H1 (cell line): ENCODE measurements around the gene KCNH5. TPM values are rescaled to one million over a fixed set of nuclear protein-coding genes. Genes with fewer than 3 reads are reported as not detected.

Source experiments
- CTCF ChIA-PET: fragments of 300-600 bp; sonication (Branson Sonifier 250); formaldehyde crosslinking; loops from one replicate; lab custom pipeline; 2021; ENCODE audit not compliant: partially characterized antibody; lab: Charles Lee
- POLR2A ChIA-PET: fragments of 300-600 bp; sonication (Branson Sonifier 250); formaldehyde crosslinking; loops from one replicate; lab custom pipeline; 2021; ENCODE audit warnings: inconsistent platforms; ENCODE audit not compliant: partially characterized antibody; lab: Charles Lee
- DNase-seq, 2 experiments: peaks; one replicate each; pipeline versions ENCODE4 v3.0.0 to v3.0.0-alpha.2; 2010 to 2022; ENCODE audit warnings: low spot score in 2 of 2, low read depth in 1 of 2, mixed read lengths in 1 of 2
- FAIRE-seq: peaks from 2 replicates; lab custom pipeline; 2011; peaks lifted over from hg19 to GRCh38; lab: Jason Lieb, UNC
- H2AFZ ChIP-seq: 2 replicates; pipeline ENCODE4 v1.8.1; 2012; ENCODE audit warnings: low read length, inconsistent platforms
- H2AK5ac ChIP-seq: 2 replicates; pipeline ENCODE4 v1.6.1; 2013; ENCODE audit warnings: low read depth, low read length
- H2BK120ac ChIP-seq: replicated peaks from 2 replicates; pipeline ENCODE3; 2013; ENCODE audit warnings: low read depth, low read length, inconsistent platforms
- H2BK12ac ChIP-seq: 2 replicates; pipeline ENCODE4 v1.6.1; 2013; ENCODE audit warnings: low read depth, low read length
- H2BK15ac ChIP-seq: 2 replicates; pipeline ENCODE4 v1.6.1; 2013; ENCODE audit warnings: low read length
- H2BK20ac ChIP-seq: 2 replicates; pipeline ENCODE4 v1.6.1; 2013; ENCODE audit warnings: low read length
- H2BK5ac ChIP-seq: 2 replicates; pipeline ENCODE4 v1.6.1; 2013; ENCODE audit warnings: low read depth, low read length
- H3K14ac ChIP-seq: 2 replicates; pipeline ENCODE4 v1.6.1; 2013; ENCODE audit warnings: inconsistent platforms; ENCODE audit not compliant: insufficient read length
- H3K18ac ChIP-seq: 2 replicates; pipeline ENCODE4 v1.6.1; 2013; ENCODE audit warnings: low read length; ENCODE audit errors: extremely low read depth
- H3K23ac ChIP-seq: 2 replicates; pipeline ENCODE4 v1.6.1; 2013; ENCODE audit warnings: inconsistent platforms; ENCODE audit not compliant: insufficient read length
- H3K23me2 ChIP-seq: 2 replicates; pipeline ENCODE4 v1.6.1; 2013; ENCODE audit warnings: low read depth, low read length
- H3K27ac ChIP-seq: 2 replicates; pipeline ENCODE4 v1.6.1; 2011; ENCODE audit warnings: low read depth, low read length, inconsistent platforms
- H3K27me3 ChIP-seq, 4 experiments: replicated peaks in 1 of 4; 1 replicate in 1 of 4; 2 replicates in 3 of 4; pipeline versions ENCODE4 v1.6.1 to v1.8.1; 2011 to 2013; ENCODE audit warnings: low read length in 3 of 4, mild to moderate bottlenecking in 3 of 4, inconsistent platforms in 2 of 4, mixed read lengths in 2 of 4, moderate library complexity in 1 of 4; ENCODE audit not compliant: control insufficient read depth in 3 of 4, insufficient read depth in 3 of 4; ENCODE audit errors: extremely low read depth in 1 of 4
- H3K36me3 ChIP-seq, 4 experiments: 2 replicates each; pipeline versions ENCODE4 v1.6.1 to v1.8.1; 2011 to 2013; ENCODE audit warnings: mild to moderate bottlenecking in 4 of 4, low read length in 3 of 4, moderate library complexity in 2 of 4, control low read depth in 1 of 4, inconsistent platforms in 1 of 4; ENCODE audit not compliant: insufficient read depth in 4 of 4, control insufficient read depth in 2 of 4
- H3K4ac ChIP-seq: replicated peaks from 2 replicates; pipeline ENCODE3; 2013; ENCODE audit warnings: low read length, low read depth, mixed read lengths, inconsistent platforms; ENCODE audit not compliant: insufficient read length
- H3K4me1 ChIP-seq, 4 experiments: replicated peaks in 1 of 4; 1 replicate in 1 of 4; 2 replicates in 3 of 4; pipeline versions ENCODE4 v1.6.1 to v1.8.1; 2011 to 2013; ENCODE audit warnings: low read length in 3 of 4, inconsistent platforms in 2 of 4, mixed read lengths in 1 of 4; ENCODE audit not compliant: insufficient read depth in 4 of 4, control insufficient read depth in 3 of 4
- H3K4me2 ChIP-seq, 2 experiments: 2 replicates each; pipeline versions ENCODE4 v1.6.1 to v1.8.1; 2011 to 2013; ENCODE audit warnings: low read depth in 2 of 2, low read length in 2 of 2, control low read depth in 1 of 2, inconsistent platforms in 1 of 2, mild to moderate bottlenecking in 1 of 2; ENCODE audit not compliant: insufficient read depth in 1 of 2
- H3K4me3 ChIP-seq, 4 experiments: fragments of 200-600, 300-600 bp in 1 of 4; sonication (generic), shearing (Covaris generic), sonication (Bioruptor Twin) in 1 of 4; 2 replicates each; pipeline versions ENCODE4 v1.5.1 to v1.8.1; 2011 to 2016; ENCODE audit warnings: low read length in 4 of 4, low read depth in 3 of 4, control low read depth in 2 of 4, inconsistent platforms in 2 of 4, mild to moderate bottlenecking in 2 of 4, mixed read lengths in 1 of 4, moderate library complexity in 1 of 4; ENCODE audit not compliant: insufficient read depth in 2 of 4; ENCODE audit errors: extremely low read depth in 1 of 4
- H3K56ac ChIP-seq: replicated peaks from 2 replicates; pipeline ENCODE3; 2013; ENCODE audit warnings: low read depth, mild to moderate bottlenecking, mixed read lengths, low read length, inconsistent platforms; ENCODE audit not compliant: insufficient read length
- H3K79me1 ChIP-seq: 2 replicates; pipeline ENCODE4 v1.6.1; 2013; ENCODE audit warnings: low read depth, low read length, control low read depth
- H3K79me2 ChIP-seq, 2 experiments: 2 replicates each; pipeline versions ENCODE4 v1.6.1 to v1.8.1; 2012 to 2013; ENCODE audit warnings: low read length in 2 of 2, mild to moderate bottlenecking in 2 of 2, inconsistent platforms in 1 of 2; ENCODE audit not compliant: insufficient read depth in 2 of 2, control insufficient read depth in 1 of 2
- H3K9ac ChIP-seq, 4 experiments: replicated peaks in 1 of 4; 1 replicate in 1 of 4; 2 replicates in 3 of 4; pipeline versions ENCODE4 v1.6.1 to v1.8.1; 2011 to 2013; ENCODE audit warnings: low read depth in 3 of 4, low read length in 3 of 4, control low read depth in 2 of 4, mild to moderate bottlenecking in 2 of 4, moderate library complexity in 2 of 4, inconsistent platforms in 1 of 4; ENCODE audit errors: extremely low read depth in 1 of 4
- H3K9me3 ChIP-seq, 2 experiments: 2 replicates each; pipeline versions ENCODE4 v1.6.1 to v1.8.1; 2012 to 2013; ENCODE audit warnings: mild to moderate bottlenecking in 2 of 2, moderate library complexity in 2 of 2, control low read depth in 1 of 2, inconsistent platforms in 1 of 2, low read depth in 1 of 2, low read length in 1 of 2, mixed read lengths in 1 of 2; ENCODE audit not compliant: insufficient read depth in 2 of 2
- H4K20me1 ChIP-seq, 2 experiments: replicated peaks in 1 of 2; 2 replicates each; pipeline versions ENCODE3 to v1.8.1; 2011 to 2013; ENCODE audit warnings: inconsistent platforms in 2 of 2, low read length in 2 of 2, mild to moderate bottlenecking in 1 of 2; ENCODE audit not compliant: insufficient read depth in 2 of 2, control insufficient read depth in 1 of 2
- H4K5ac ChIP-seq: 2 replicates; pipeline ENCODE4 v1.6.1; 2013; ENCODE audit warnings: low read length, low read depth, mixed read lengths, inconsistent platforms; ENCODE audit not compliant: insufficient read length
- H4K8ac ChIP-seq: 2 replicates; pipeline ENCODE4 v1.8.0; 2013; ENCODE audit warnings: mild to moderate bottlenecking, moderate library complexity, low read length, inconsistent platforms; ENCODE audit not compliant: insufficient read depth; ENCODE audit errors: extremely low read depth
- H4K91ac ChIP-seq: replicated peaks from 2 replicates; pipeline ENCODE3; 2013; ENCODE audit warnings: low read length, mixed read lengths, inconsistent platforms; ENCODE audit not compliant: insufficient read length
- ATF2 ChIP-seq: IDR thresholded peaks from 2 replicates; pipeline ENCODE4 v1.6.1; 2012; ENCODE audit warnings: low read length, inconsistent platforms
- ATF3 ChIP-seq: IDR thresholded peaks from 2 replicates; pipeline ENCODE4 v1.6.1; 2011; ENCODE audit warnings: low read depth, mild to moderate bottlenecking, low read length; ENCODE audit not compliant: insufficient read depth
- BACH1 ChIP-seq: IDR thresholded peaks from 2 replicates; pipeline ENCODE4 v1.6.1; 2012; ENCODE audit warnings: low read length, improper control_type of control experiment
- GABPA ChIP-seq: IDR thresholded peaks from 2 replicates; pipeline ENCODE4 v1.6.1; 2011; ENCODE audit warnings: mild to moderate bottlenecking, low read length, moderate library complexity, borderline replicate concordance; ENCODE audit not compliant: insufficient read depth
- JUN ChIP-seq: IDR thresholded peaks from 2 replicates; pipeline ENCODE4 v1.6.1; 2011; ENCODE audit warnings: low read depth, mild to moderate bottlenecking, improper control_type of control experiment, low read length
- JUND ChIP-seq: IDR thresholded peaks from 2 replicates; pipeline ENCODE4 v1.6.1; 2011; ENCODE audit warnings: mild to moderate bottlenecking, improper control_type of control experiment, low read length
- KDM1A ChIP-seq: fragments of 200-600, 300-600 bp; sonication (generic); IDR thresholded peaks from 2 replicates; pipeline ENCODE4 v1.7.1; 2016; ENCODE audit warnings: mild to moderate bottlenecking, low read length, borderline replicate concordance
- POU5F1 ChIP-seq: IDR thresholded peaks from 2 replicates; pipeline ENCODE4 v1.6.1; 2011; ENCODE audit warnings: low read depth, mild to moderate bottlenecking, low read length, moderate library complexity
- RAD21 ChIP-seq, 2 experiments: IDR thresholded peaks in 1 of 2; conservative IDR thresholded peaks in 1 of 2; 2 replicates each; pipeline ENCODE4 v1.6.1; 2011; ENCODE audit warnings: low read depth in 2 of 2, low read length in 2 of 2, improper control_type of control experiment in 1 of 2, inconsistent platforms in 1 of 2, mild to moderate bottlenecking in 1 of 2, moderate library complexity in 1 of 2
- RFX5 ChIP-seq: IDR thresholded peaks from 2 replicates; pipeline ENCODE4 v1.6.1; 2011; ENCODE audit warnings: low read depth, low read length, improper control_type of control experiment, borderline replicate concordance
- SAP30 ChIP-seq: fragments of 300-600 bp; sonication (generic); IDR thresholded peaks from 2 replicates; pipeline ENCODE4 v1.7.1; 2012; ENCODE audit warnings: low read length, moderate library complexity, mild to moderate bottlenecking, inconsistent platforms; ENCODE audit not compliant: insufficient read depth, insufficient replicate concordance
- SIRT6 ChIP-seq: IDR thresholded peaks from one replicate; pipeline ENCODE4 v1.7.1; 2012; ENCODE audit warnings: low read length, inconsistent platforms
- SP4 ChIP-seq: IDR thresholded peaks from 2 replicates; pipeline ENCODE4 v1.6.1; 2012; ENCODE audit warnings: low read length, inconsistent platforms
- polyA plus RNA-seq, 7 experiments: library from polyadenylated mRNA; depleted of rRNA in 3 of 7; stranded (reverse) in 5 of 7; unstranded in 2 of 7; fragments of >200 nt in 5 of 7; fragments of 200-250 nt in 2 of 7; gene quantifications; 1 replicate in 5 of 7; 2 replicates in 1 of 7; 4 replicates in 1 of 7; pipeline versions ENCODE4 v1.2.1 to v1.2.3, GENCODE V29; 2011 to 2013; ENCODE audit warnings: missing spikeins in 2 of 7, mixed read lengths in 2 of 7
- total RNA-seq: library from RNA; stranded (reverse); fragmentation: NEBNext Ultra II Directional; extraction: Animal tissue kit (Norgen Biotek cat#: 25700); gene quantifications from 2 replicates; pipeline ENCODE4 v1.2.1, GENCODE V29; 2021

Gene KCNH5
- total and polyA plus RNA-seq, 2 of the 8 experiments (the other 6 are each of a cell fraction or from before 2014, with no cell fraction given): 0.24 to 0.50 TPM

- Histone ChIP-seq H3K79me1 (no peaks in the 10 kb centered on the region), H3K56ac (no peak overlapping the region), H3K79me2 (no peaks in the 10 kb centered on the region), H3K4me2 (no peak overlapping the region), H4K8ac (no peak overlapping the region), H3K9ac (no peak overlapping the region; a peak in 1 of 7 replicates), H3K4me1 (peaks cover 0 to 7% (median 5%) of the 10 kb centered on the region in 4 experiments; a peak in 3 of 7 replicates), H2BK20ac (no peak overlapping the region), H3K23me2 (0 out of 2 replicates have a peak, but pooled peaks cover 2% of the 10 kb centered on the region), H2BK120ac (no peak overlapping the region), H2BK15ac (no peak overlapping the region), H3K18ac (no peak overlapping the region), H2BK12ac (no peak overlapping the region), H4K5ac (no peak overlapping the region), H2BK5ac (no peak overlapping the region), H4K20me1 (peaks cover 0 to 1% of the 10 kb centered on the region in 2 experiments), H3K36me3 (no peaks in the 10 kb centered on the region), H3K4me3 (no peak overlapping the region), H3K27ac (no peak overlapping the region), H3K9me3 (no peaks in the 10 kb centered on the region; a peak in 1 of 4 replicates), H3K27me3 (no peaks in the 10 kb centered on the region), H3K4ac (no peak overlapping the region), H2AFZ (no peak overlapping the region), H2AK5ac (no peak overlapping the region), H4K91ac (no peak overlapping the region), H3K14ac (no peak overlapping the region), H3K23ac (no peak overlapping the region)
- FAIRE-seq (no peak), DNase-seq (no peak)
- POLR2A ChIA-PET: no interaction called here
- CTCF ChIA-PET: interaction anchor here (1.2 kb wide), 1 partner anchor 12 kb away, joined by 3 read pairs; no protein-coding TSS in a partner anchor
- TF ChIP-seq SIRT6: no peak
- no peak for TF ChIP-seq JUND
- TF ChIP-seq POU5F1: no peak
- TF ChIP-seq GABPA: no peak
- no peak for TF ChIP-seq JUN
- no peak for TF ChIP-seq KDM1A
- no peak for TF ChIP-seq ATF2
- no peak for TF ChIP-seq SAP30
- no peak for TF ChIP-seq ATF3
- TF ChIP-seq RFX5: no peak
- TF ChIP-seq RAD21 (IDR thresholded peaks at IDR 0.05 in 1 of 2, conservative IDR thresholded peaks at IDR 0.05 in 1 of 2; ENCODE audit: low read depth in 2 of 2, low read length in 2 of 2): no peak
- TF ChIP-seq BACH1: no peak
- no peak for TF ChIP-seq SP4
Observed at GRCh38 chr14:62763951-62764350, 281.3 kb downstream of the KCNH5 start.
